ENCODE measurements around the gene PTPRG.

- TF ChIP-seq MXI1 (IDR thresholded peaks at IDR 0.05; ENCODE audit: borderline replicate concordance, low read depth, low read length): no peak
- no peak for TF ChIP-seq E2F5 (CRISPR knock-in tag; conservative IDR thresholded peaks at IDR 0.05)
- no peak for TF ChIP-seq SOX6 (IDR thresholded peaks at IDR 0.05)
- TF ChIP-seq SOX6 (CRISPR knock-in tag; IDR thresholded peaks at IDR 0.05): no peak
- TF ChIP-seq DNMT3B (CRISPR knock-in tag; conservative IDR thresholded peaks at IDR 0.05): no peak
- TF ChIP-seq POLR2AphosphoS5 (IDR thresholded peaks at IDR 0.05; ENCODE audit: low read depth, low read length): no peak
- no peak for TF ChIP-seq ZBTB49 (CRISPR knock-in tag; IDR thresholded peaks at IDR 0.05; ENCODE audit: borderline replicate concordance)
- no peak for TF ChIP-seq POLR2A (IDR thresholded peaks at IDR 0.05; ENCODE audit: insufficient read depth in 1 of 2, low read depth in 2 of 2, low read length in 2 of 2)
- TF ChIP-seq FOXM1 (CRISPR knock-in tag; IDR thresholded peaks at IDR 0.05): no peak
Measured at GRCh38 chr3:61802772-61803171, 241.4 kb downstream of the PTPRG start.

All from HepG2 (cell line).